Adipocyte (in vitro differentiated cells): ENCODE results near the gene PTAR1.
"Not testable (repeated sequence)": the region's sequence is repeated elsewhere in the genome, so short reads cannot be mapped to it uniquely, and the experiment has no call there.

Experiments used
- DNase-seq: peaks from one replicate; pipeline ENCODE4 v3.0.0-alpha.2; 2015; ENCODE audit warnings: low read depth
- H3K27me3 ChIP-seq: replicated peaks from 2 replicates; pipeline ENCODE4 v1.7.0; 2013; ENCODE audit warnings: mild to moderate bottlenecking, low read length, moderate library complexity; ENCODE audit not compliant: control insufficient read depth, insufficient read depth
- H3K36me3 ChIP-seq: 2 replicates; pipeline ENCODE4 v1.7.0; 2013; ENCODE audit warnings: low read length, mild to moderate bottlenecking, moderate library complexity; ENCODE audit not compliant: control insufficient read depth, insufficient read depth, severe bottlenecking
- H3K4me1 ChIP-seq: 2 replicates; pipeline ENCODE4 v1.7.0; 2013; ENCODE audit warnings: mild to moderate bottlenecking, low read length, moderate library complexity; ENCODE audit not compliant: control insufficient read depth, insufficient read depth
- H3K4me3 ChIP-seq: 2 replicates; pipeline ENCODE4 v1.7.0; 2013; ENCODE audit warnings: mild to moderate bottlenecking, low read length, moderate library complexity
- H3K9ac ChIP-seq: 2 replicates; pipeline ENCODE4 v1.7.0; 2013; ENCODE audit warnings: mild to moderate bottlenecking, low read length, moderate library complexity
- H3K9me3 ChIP-seq: 2 replicates; pipeline ENCODE4 v1.7.0; 2013; ENCODE audit warnings: mild to moderate bottlenecking, low read length, moderate library complexity; ENCODE audit not compliant: control insufficient read depth

The PTAR1 gene

GRCh38 chr9:69759421-69760277 is at the start of gene PTAR1:
PTAR1 (minus strand) TSS chr9:69760011; CDS start chr9:69759938, 73 bp downstream.
- Histone ChIP-seq H3K4me1 (peaks cover 27% of the 10 kb centered on the region), H3K36me3 (no peaks in the 10 kb centered on the region), H3K9ac (peak within 1 kb of the TSS; percentile 99), H3K27me3 (no peaks in the 10 kb centered on the region), H3K9me3 (no peaks in the 10 kb centered on the region), H3K4me3 (peak within 1 kb of the TSS; percentile 100)
- peak; percentile 96 for DNase-seq

GRCh38 chr9:69809304-69809863 is 49.6 kb upstream of the PTAR1 start:
- Histone ChIP-seq H3K4me3 (no peak overlapping the region), H3K9me3 (no peaks in the 10 kb centered on the region)
- peak; percentile 28 for DNase-seq

GRCh38 chr9:69806627-69807026 is 46.8 kb upstream of the PTAR1 start:
- H3K9me3 ChIP-seq: no peaks in the 10 kb centered on the region
- H3K4me3 ChIP-seq: no peak overlapping the region
- H3K27me3 ChIP-seq: no peaks in the 10 kb centered on the region
- no peaks in the 10 kb centered on the region for H3K36me3 ChIP-seq
- H3K4me1 ChIP-seq: peaks cover 4% of the 10 kb centered on the region
- H3K9ac ChIP-seq: no peak overlapping the region
- DNase-seq: no peak

More at GRCh38 chr9:69809304-69809863, 49.6 kb upstream of the PTAR1 start:
- Histone ChIP-seq H3K27me3 (no peaks in the 10 kb centered on the region), H3K36me3 (no peaks in the 10 kb centered on the region), H3K9ac (no peak overlapping the region), H3K4me1 (peaks cover 4% of the 10 kb centered on the region)

- peak; percentile 8 for DNase-seq
- Histone ChIP-seq H3K9me3 (no peaks in the 10 kb centered on the region), H3K9ac (no peak overlapping the region), H3K4me3 (no peak overlapping the region), H3K4me1 (peaks cover 4% of the 10 kb centered on the region), H3K27me3 (no peaks in the 10 kb centered on the region), H3K36me3 (no peaks in the 10 kb centered on the region)
Measured at GRCh38 chr9:69805962-69806515, 46.2 kb upstream of the PTAR1 start.

- H3K36me3 ChIP-seq: no peaks in the 10 kb centered on the region
- H3K4me3 ChIP-seq: no peak overlapping the region
- no peaks in the 10 kb centered on the region for H3K27me3 ChIP-seq
- DNase-seq: no peak
- H3K9me3 ChIP-seq: no peaks in the 10 kb centered on the region
- H3K4me1 ChIP-seq: peaks cover 4% of the 10 kb centered on the region
- no peak overlapping the region for H3K9ac ChIP-seq
Measured at GRCh38 chr9:69801989-69802388, 42.2 kb upstream of the PTAR1 start.

GRCh38 chr9:69800027-69800426 is 40.2 kb upstream of the PTAR1 start:
- not testable (repeated sequence) for H3K27me3 ChIP-seq, H3K36me3 ChIP-seq, H3K4me1 ChIP-seq, H3K9me3 ChIP-seq, H3K9ac ChIP-seq, DNase-seq, H3K4me3 ChIP-seq

- H3K9me3 ChIP-seq, H3K36me3 ChIP-seq, H3K27me3 ChIP-seq, H3K4me1 ChIP-seq, H3K9ac ChIP-seq, H3K4me3 ChIP-seq, DNase-seq: not testable (repeated sequence)
Measured at GRCh38 chr9:69799521-69799920, 39.7 kb upstream of the PTAR1 start.

- no peaks in the 10 kb centered on the region for H3K9me3 ChIP-seq
Measured at GRCh38 chr9:69798744-69799143, 38.9 kb upstream of the PTAR1 start.

GRCh38 chr9:69797675-69798074 is 37.9 kb upstream of the PTAR1 start:
- H3K4me3 ChIP-seq: no peak overlapping the region
- no peaks in the 10 kb centered on the region for H3K36me3 ChIP-seq
- no peaks in the 10 kb centered on the region for H3K27me3 ChIP-seq
- no peaks in the 10 kb centered on the region for H3K4me1 ChIP-seq
- H3K9me3 ChIP-seq: no peaks in the 10 kb centered on the region
- no peak for DNase-seq
- H3K9ac ChIP-seq: no peak overlapping the region

More at GRCh38 chr9:69798744-69799143, 38.9 kb upstream of the PTAR1 start:
- no peak overlapping the region for H3K9ac ChIP-seq
- H3K36me3 ChIP-seq: no peaks in the 10 kb centered on the region
- H3K4me3 ChIP-seq: no peak overlapping the region
- H3K27me3 ChIP-seq: no peaks in the 10 kb centered on the region
- no peak for DNase-seq
- H3K4me1 ChIP-seq: no peaks in the 10 kb centered on the region

- no peak for DNase-seq
- H3K9me3 ChIP-seq: no peaks in the 10 kb centered on the region
- no peaks in the 10 kb centered on the region for H3K4me1 ChIP-seq
- H3K27me3 ChIP-seq: no peaks in the 10 kb centered on the region
- no peaks in the 10 kb centered on the region for H3K36me3 ChIP-seq
- H3K9ac ChIP-seq: no peak overlapping the region
- no peak overlapping the region for H3K4me3 ChIP-seq
Measured at GRCh38 chr9:69794356-69794755, 34.5 kb upstream of the PTAR1 start.

GRCh38 chr9:69785757-69786156 is 25.9 kb upstream of the PTAR1 start:
- no peak overlapping the region for H3K9ac ChIP-seq
- peak; percentile 40 for DNase-seq
- no peaks in the 10 kb centered on the region for H3K36me3 ChIP-seq
- H3K4me3 ChIP-seq: no peak overlapping the region
- H3K9me3 ChIP-seq: no peaks in the 10 kb centered on the region
- no peaks in the 10 kb centered on the region for H3K27me3 ChIP-seq
- H3K4me1 ChIP-seq: no peaks in the 10 kb centered on the region
